Stimulated activated CD4-positive, alpha-beta T cell treated with anti-CD3 and anti-CD28 coated beads, Interleukin-12 subunit alpha, Interleukin-12 subunit beta, amount 100 ng/mL, for 4 hours (primary cell): ENCODE results near the gene RNF220.

Experiments
- DNase-seq: peaks from one replicate; pipeline ENCODE4 v3.0.0-alpha.2; 2020

The RNF220 gene

GRCh38 chr1:44591381-44591780 is 186.3 kb downstream of the RNF220 start:
- no peak for DNase-seq

GRCh38 chr1:44592208-44593145 is 187.4 kb downstream of the RNF220 start:
- DNase-seq = no peak

- no peak for DNase-seq
Measured at GRCh38 chr1:44594353-44594752, 189.3 kb downstream of the RNF220 start.

- DNase-seq = peak; percentile 81
Measured at GRCh38 chr1:44594871-44595735, 190.0 kb downstream of the RNF220 start.

DNA sequence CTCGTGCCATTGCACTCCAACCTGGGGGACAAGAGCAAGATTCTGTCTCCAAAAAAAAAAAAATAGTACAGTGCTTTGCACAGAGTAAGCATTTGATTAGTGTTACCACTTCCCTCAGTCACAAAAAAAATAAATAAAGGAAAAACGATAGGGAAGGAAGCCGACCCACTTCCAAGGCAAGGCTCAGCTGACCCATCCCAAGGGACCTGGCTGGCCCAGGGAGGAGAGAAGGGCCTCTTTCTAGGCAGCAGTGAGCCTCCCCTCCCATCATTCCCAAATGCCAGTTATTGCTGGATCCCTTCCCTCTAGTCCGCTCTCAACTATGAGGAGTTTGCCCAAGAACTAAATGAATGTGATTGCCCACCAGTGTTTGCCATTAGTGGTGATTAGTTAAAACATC is 191.5 kb downstream of the RNF220 start:
- DNase-seq = no peak

DNA sequence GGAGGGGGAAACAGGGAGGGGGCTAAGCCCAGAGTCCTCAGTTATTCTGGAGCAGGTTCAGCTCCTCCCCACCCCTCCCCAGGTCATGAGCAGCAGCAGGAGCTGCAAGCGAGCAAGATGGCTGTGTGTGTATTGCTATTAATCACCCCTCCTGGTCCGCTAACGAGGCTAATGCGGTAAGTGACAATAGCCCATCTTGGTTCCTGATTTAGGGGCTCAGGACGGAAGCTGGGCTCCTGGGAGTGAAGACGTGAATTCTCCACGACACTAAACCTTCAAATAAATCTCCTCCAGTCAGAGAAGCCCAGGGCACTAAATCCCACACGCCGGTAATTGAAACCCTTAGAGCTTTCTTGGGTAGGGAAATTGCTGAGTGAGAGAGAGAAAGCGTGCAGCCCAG is 193.1 kb downstream of the RNF220 start:
- no peak for DNase-seq

GRCh38 chr1:44602634-44603628 is 197.9 kb downstream of the RNF220 start:
- no peak for DNase-seq

- no peak for DNase-seq
Measured at GRCh38 chr1:44603718-44604117, 198.7 kb downstream of the RNF220 start.

DNA sequence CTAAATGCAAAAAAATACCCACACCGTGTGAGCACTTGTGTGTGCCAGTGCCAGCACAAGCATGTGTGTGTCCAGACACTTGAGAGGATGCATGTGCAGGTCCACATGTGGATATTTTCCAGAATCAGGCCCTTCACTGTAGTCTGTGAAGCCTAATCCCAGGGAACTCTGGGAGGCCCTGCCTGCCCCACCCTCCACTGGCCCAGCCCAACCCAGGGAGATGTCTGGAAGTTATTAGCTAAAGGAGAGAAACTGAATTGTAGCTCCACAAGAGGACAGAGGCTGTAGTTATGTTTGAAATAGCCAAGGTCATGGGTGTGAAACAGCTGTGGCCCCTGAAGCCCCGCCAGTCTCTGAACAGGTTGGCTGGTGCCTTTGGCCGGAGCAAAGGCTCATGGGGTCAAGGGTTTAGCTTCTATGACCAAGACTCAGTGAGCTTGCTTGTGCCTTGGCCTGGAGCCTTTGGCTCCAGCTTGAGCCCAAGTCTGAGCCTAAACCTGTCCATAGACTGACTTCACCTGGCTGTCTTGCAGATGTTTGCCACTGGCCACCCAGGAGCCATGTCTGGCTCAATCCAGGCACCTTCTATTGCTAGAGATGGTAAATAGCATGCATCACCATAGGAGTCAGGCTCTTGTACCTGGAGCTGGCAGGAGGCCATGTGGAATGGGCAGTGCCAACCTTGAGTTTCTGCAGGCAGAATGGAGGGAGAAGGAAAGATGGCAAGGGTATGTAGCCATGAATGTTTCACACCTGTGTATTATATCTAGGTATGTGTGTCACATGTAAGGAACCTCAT is 199.3 kb downstream of the RNF220 start:
- no peak for DNase-seq

GRCh38 chr1:44605914-44606615 is 201.0 kb downstream of the RNF220 start:
- DNase-seq = no peak

- no peak for DNase-seq
Measured at GRCh38 chr1:44606701-44607281, 201.7 kb downstream of the RNF220 start.

- no peak for DNase-seq
Measured at GRCh38 chr1:44608141-44608540, 203.1 kb downstream of the RNF220 start.

DNA sequence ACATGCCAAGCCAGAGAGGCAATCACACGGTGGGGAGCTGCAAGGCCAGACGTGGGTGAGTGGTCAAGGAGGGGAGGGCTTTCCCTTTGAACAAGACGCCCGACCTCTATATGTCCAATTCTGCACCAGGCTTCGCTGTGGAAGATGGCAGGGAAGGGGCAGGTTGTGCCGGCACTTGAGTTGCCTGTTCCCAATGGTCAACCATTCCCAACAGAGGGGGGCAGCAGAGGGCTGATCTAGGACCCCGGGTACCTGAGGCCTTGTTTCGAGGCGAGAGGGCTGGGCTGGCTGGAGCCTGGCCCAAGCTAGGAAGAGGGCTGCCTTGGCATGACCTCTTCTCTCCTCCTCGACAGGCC is 204.3 kb downstream of the RNF220 start:
- peak; percentile 10 for DNase-seq

DNA sequence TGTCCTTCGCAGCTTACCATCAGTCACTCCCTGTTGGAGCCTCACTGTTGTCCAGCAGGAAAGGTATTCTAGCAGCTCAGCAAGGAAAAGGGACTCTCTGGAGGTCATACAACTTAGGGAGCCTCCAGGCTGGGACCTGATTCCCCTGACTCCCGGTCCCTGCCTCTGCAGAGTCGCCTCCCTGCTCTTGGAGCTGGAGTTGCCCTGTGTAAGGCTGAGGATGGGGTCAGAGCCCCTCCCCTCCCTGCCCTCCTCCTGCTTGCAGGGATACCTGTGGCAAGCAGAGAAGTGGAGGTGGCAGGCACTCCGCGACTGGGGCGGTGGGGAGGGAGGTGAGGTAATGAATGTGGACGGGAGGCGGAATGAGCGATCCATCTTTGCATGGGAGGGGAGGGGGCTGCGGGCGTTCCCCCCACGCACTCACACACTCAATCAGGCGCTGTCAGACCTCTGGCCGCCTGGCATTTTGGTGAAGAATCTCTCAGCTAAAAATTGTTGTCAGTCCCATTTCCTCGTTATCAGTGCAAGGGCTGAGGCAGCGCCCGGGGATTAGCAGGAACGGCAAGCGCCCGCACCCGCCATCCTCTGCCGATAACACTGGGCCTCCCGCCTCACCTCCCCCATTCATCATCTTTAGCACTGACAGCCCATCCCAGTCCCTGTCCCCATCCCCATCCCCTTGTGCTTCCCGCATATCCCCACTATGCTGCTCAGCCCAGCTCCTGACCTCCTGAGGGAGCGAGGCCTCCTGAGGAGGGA is 204.9 kb downstream of the RNF220 start:
- DNase-seq = no peak

GRCh38 chr1:44610527-44611148 is 205.6 kb downstream of the RNF220 start:
- DNase-seq = no peak

- DNase-seq = no peak
Measured at GRCh38 chr1:44611419-44611818, 206.4 kb downstream of the RNF220 start.

- DNase-seq = no peak
Measured at GRCh38 chr1:44611866-44612265, 206.8 kb downstream of the RNF220 start.

GRCh38 chr1:44613941-44614340 is 208.9 kb downstream of the RNF220 start:
- no peak for DNase-seq

DNA sequence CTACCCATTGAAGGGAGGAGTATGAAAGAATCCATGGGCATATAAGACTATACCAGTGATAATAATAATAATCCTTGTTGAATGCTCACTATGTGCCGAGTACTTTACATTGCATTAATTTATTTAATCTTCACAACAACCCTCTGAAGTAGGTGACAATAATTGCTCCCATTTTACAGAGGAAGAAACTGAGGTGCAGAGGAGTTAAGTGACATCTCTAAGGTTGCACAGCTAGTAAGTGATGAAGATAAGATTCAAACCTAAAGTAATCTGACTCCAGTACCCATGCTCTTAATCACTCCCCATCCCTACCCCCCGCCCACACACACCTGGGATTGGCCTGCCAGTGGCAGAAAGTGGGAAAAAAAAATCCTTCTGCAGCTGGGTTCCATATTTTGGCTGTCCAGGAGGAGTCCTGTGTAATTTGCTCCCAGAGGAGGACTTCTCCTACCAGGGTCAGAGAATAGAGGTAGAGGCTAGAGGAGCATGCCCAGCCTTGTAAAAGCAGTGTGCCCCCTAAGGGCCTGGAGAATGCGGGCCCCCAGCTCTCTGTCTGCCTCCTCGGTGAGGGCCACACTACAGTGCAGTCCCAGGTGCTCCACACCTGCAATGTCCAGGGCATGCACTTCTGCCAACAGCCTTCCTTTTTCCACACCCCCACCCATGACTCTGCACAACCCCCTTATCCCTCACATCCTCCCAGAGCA is 211.4 kb downstream of the RNF220 start:
- no peak for DNase-seq
